Fibroblast of lung (primary cell): ENCODE results near the gene SHANK1.

Source experiments
- CTCF ChIP-seq, 2 donors: IDR thresholded peaks in 1 of 2; conservative IDR thresholded peaks in 1 of 2; 1 replicate in 1 of 2; 2 replicates in 1 of 2; pipeline ENCODE4 v1.5.1; 2011 to 2012; ENCODE audit warnings: low read length in 2 of 2, control low read depth in 1 of 2, inconsistent platforms in 1 of 2, low read depth in 1 of 2, mild to moderate bottlenecking in 1 of 2
- EZH2 ChIP-seq: IDR thresholded peaks from 2 replicates; pipeline ENCODE4 v1.5.1; 2012; ENCODE audit warnings: low read length, control low read depth, mild to moderate bottlenecking; ENCODE audit errors: missing control alignments

- TF ChIP-seq CTCF (conservative IDR thresholded peaks at IDR 0.05 in 1 of 2, IDR thresholded peaks at IDR 0.05 in 1 of 2; ENCODE audit: low read depth in 1 of 2, low read length in 2 of 2), result no peak
- no peak for TF ChIP-seq EZH2
Measured at GRCh38 chr19:50736338-50736737, 16.7 kb upstream of the SHANK1 start.
